Liver (tissue), 3 donors: ENCODE results near the gene COX10.

Experiments used
- FOXA1 ChIP-seq: IDR thresholded peaks from 2 replicates; pipeline ENCODE4 v1.6.1; 2016; ENCODE audit warnings: antibody characterized with exemption
- RAD21 ChIP-seq, 2 donors: IDR thresholded peaks; 2 replicates each; pipeline ENCODE4 v1.6.1; 2016; ENCODE audit warnings: antibody characterized with exemption in 2 of 2, mild to moderate bottlenecking in 2 of 2
- SP1 ChIP-seq: IDR thresholded peaks from 2 replicates; pipeline ENCODE4 v1.6.1; 2018; ENCODE audit warnings: antibody characterized with exemption, mild to moderate bottlenecking
- YY1 ChIP-seq: IDR thresholded peaks from 2 replicates; pipeline ENCODE4 v1.6.1; 2016; ENCODE audit warnings: antibody characterized with exemption, mild to moderate bottlenecking
- TF ChIP-seq, protein P1 (sequence below): fragments of 150-350 bp; IDR thresholded peaks from 2 replicates; pipeline ENCODE4 v1.5.1; 2017; ENCODE audit warnings: improper control_type of control experiment, low read depth, low read length; ENCODE audit not compliant: missing input control
- TF ChIP-seq, protein P2 (sequence below): IDR thresholded peaks from 2 replicates; pipeline ENCODE4 v1.6.1; 2016; ENCODE audit warnings: antibody characterized with exemption
- donor health status: healthy.
- donor health status: healthy.

DNA sequence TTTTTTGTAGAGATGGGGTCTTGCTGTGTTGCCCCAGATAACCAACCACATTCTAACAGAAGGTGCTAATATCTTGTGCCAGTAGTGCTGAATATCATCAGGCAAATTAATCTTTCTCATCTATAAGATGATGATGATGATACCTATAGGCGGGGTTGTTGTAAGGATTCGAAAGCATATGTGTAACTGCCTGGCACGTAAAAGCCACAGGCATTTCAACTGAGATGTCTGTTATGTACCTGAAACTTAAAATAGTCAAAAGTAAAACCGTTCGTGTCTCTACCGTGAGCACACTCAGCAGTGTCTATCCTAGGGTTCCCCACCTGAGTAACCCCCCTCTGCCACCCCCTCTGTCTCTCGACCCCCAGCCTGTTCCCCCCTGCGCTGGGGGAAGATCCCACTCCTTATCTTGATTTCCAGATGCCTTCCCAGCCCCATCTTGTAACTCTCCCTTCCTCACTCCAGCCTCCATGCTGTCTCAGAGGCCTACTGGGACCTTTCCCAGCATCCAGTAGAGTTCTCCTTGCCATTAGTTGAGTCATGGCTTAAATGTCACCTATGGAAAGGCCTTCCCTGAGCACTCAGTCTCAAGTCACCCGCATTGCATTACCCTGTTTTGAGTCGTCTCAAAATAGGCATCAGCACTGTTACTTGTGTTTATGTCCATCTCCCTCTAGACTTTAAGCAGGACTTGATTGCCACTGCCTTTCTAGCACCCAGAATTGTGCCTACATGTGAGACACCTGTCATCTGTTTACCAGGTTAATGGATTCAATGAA, 133.3 kb downstream of the COX10 start:
- TF ChIP-seq, protein P1, sequence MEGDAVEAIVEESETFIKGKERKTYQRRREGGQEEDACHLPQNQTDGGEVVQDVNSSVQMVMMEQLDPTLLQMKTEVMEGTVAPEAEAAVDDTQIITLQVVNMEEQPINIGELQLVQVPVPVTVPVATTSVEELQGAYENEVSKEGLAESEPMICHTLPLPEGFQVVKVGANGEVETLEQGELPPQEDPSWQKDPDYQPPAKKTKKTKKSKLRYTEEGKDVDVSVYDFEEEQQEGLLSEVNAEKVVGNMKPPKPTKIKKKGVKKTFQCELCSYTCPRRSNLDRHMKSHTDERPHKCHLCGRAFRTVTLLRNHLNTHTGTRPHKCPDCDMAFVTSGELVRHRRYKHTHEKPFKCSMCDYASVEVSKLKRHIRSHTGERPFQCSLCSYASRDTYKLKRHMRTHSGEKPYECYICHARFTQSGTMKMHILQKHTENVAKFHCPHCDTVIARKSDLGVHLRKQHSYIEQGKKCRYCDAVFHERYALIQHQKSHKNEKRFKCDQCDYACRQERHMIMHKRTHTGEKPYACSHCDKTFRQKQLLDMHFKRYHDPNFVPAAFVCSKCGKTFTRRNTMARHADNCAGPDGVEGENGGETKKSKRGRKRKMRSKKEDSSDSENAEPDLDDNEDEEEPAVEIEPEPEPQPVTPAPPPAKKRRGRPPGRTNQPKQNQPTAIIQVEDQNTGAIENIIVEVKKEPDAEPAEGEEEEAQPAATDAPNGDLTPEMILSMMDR, result no peak
- no peak for TF ChIP-seq RAD21 (IDR thresholded peaks at IDR 0.05)
- TF ChIP-seq, protein P2, sequence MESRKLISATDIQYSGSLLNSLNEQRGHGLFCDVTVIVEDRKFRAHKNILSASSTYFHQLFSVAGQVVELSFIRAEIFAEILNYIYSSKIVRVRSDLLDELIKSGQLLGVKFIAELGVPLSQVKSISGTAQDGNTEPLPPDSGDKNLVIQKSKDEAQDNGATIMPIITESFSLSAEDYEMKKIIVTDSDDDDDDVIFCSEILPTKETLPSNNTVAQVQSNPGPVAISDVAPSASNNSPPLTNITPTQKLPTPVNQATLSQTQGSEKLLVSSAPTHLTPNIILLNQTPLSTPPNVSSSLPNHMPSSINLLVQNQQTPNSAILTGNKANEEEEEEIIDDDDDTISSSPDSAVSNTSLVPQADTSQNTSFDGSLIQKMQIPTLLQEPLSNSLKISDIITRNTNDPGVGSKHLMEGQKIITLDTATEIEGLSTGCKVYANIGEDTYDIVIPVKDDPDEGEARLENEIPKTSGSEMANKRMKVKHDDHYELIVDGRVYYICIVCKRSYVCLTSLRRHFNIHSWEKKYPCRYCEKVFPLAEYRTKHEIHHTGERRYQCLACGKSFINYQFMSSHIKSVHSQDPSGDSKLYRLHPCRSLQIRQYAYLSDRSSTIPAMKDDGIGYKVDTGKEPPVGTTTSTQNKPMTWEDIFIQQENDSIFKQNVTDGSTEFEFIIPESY, result no peak
- TF ChIP-seq YY1, result no peak
- no peak for TF ChIP-seq SP1
- TF ChIP-seq FOXA1, result no peak
